ENCODE results near the gene TRIM2.

Gene TRIM2

DNA sequence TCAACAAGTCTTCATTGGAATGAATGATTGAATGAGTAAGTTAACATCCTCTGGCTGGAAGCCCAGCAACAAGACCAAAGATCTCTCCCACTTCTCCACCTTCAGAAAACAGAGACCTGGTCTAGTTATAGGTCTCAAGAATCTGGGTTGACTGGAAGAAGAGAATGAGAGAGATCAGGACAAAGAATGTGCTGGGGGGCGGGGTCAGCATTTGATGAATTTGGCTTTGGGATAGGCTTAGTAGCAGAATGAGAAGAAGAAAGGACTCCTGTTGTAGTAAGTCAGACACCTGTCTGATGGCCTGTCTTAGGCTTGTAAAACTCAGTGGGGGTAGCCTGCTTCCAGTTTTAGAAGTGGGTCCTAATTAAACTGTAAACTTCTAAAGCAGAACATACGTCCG, 51.0 kb downstream of the TRIM2 start:
- no peak overlapping the region for H3K4me3 ChIP-seq
- H3K9me3 ChIP-seq = no peaks in the 10 kb centered on the region
- peaks cover 0 to 12% (median under 1%) of the 10 kb centered on the region in 4 donors for H3K4me1 ChIP-seq
- H3K27me3 ChIP-seq = no peaks in the 10 kb centered on the region
- H3K27ac ChIP-seq = no peak overlapping the region
- H3K36me3 ChIP-seq = no peaks in the 10 kb centered on the region
- TF ChIP-seq, protein P1, sequence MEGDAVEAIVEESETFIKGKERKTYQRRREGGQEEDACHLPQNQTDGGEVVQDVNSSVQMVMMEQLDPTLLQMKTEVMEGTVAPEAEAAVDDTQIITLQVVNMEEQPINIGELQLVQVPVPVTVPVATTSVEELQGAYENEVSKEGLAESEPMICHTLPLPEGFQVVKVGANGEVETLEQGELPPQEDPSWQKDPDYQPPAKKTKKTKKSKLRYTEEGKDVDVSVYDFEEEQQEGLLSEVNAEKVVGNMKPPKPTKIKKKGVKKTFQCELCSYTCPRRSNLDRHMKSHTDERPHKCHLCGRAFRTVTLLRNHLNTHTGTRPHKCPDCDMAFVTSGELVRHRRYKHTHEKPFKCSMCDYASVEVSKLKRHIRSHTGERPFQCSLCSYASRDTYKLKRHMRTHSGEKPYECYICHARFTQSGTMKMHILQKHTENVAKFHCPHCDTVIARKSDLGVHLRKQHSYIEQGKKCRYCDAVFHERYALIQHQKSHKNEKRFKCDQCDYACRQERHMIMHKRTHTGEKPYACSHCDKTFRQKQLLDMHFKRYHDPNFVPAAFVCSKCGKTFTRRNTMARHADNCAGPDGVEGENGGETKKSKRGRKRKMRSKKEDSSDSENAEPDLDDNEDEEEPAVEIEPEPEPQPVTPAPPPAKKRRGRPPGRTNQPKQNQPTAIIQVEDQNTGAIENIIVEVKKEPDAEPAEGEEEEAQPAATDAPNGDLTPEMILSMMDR (IDR thresholded peaks at IDR 0.05) = no peak
- intact Hi-C loops (cut with DNase I; ENCODE audit: low total_unique reads) = no loop called here
- DNase-seq = no peak

DNA sequence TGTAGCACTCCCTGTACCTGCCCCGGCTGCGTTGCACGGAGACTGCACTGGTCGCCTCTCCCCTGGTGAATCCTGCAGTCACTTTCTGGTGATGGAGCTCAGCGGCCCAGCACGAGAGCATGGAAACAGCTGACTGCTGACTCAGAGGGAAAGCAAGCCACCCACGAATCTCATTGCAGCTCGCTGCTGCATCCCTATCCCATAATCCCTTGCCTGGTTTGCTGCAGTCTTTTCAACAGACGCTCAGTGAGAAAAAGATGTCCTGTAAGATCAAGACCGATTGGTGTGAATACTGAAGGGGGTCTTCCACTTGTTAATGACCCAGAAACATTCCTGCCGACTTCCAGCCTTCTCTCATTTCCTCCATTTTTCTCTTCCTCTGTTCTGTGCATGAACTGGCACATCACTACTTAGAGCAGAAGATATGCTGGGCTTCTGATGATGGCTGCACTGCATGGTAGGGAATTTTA, 52.9 kb downstream of the TRIM2 start:
- peak in 1 of 2 donors; percentile 69 for DNase-seq
- peaks cover 0 to 12% (median 0%) of the 10 kb centered on the region in 4 donors for H3K4me1 ChIP-seq

DNA sequence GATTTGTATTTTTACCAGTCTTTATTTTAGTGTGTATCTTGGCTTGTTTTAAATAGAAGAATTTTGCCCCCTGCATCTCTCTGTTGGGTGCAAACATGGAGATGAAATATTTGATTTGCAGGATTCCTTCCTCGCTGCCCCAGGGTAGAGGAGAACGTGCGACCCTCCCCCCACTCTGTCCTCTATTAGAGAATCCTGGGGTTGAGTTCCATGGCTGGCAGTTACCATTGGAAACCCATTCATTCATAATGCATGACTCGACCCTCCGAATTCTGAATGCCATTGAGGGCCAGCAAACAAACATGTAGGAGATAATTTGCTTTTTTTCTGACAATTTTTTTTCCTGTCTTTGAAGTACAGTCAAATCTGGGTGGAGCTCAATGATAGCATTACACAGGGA, 53.7 kb downstream of the TRIM2 start:
- H3K27ac ChIP-seq = no peak overlapping the region
- DNase-seq = no peak
- no peaks in the 10 kb centered on the region for H3K36me3 ChIP-seq
- intact Hi-C loops (cut with DNase I; ENCODE audit: low total_unique reads) = no loop called here
- no peaks in the 10 kb centered on the region for H3K27me3 ChIP-seq
- no peak overlapping the region for H3K4me3 ChIP-seq
- TF ChIP-seq, protein P1 (IDR thresholded peaks at IDR 0.05) = no peak
- H3K4me1 ChIP-seq = peaks cover 0 to 12% (median 0%) of the 10 kb centered on the region in 4 donors
- H3K9me3 ChIP-seq = peaks cover 0 to 5% (median 0%) of the 10 kb centered on the region in 3 donors

More for the DNA sequence above, 52.9 kb downstream of the TRIM2 start:
- intact Hi-C loops (cut with DNase I; ENCODE audit: low total_unique reads) = no loop called here
- Histone ChIP-seq H3K27me3 (no peaks in the 10 kb centered on the region), H3K36me3 (no peaks in the 10 kb centered on the region), H3K4me3 (peak overlapping the region; percentile 12 to 29), H3K9me3 (peaks cover 0 to 5% (median 0%) of the 10 kb centered on the region in 3 donors), H3K27ac (peak overlapping the region in 1 of 2 donors; percentile 15)
- TF ChIP-seq, protein P1 (IDR thresholded peaks at IDR 0.05) = no peak

DNA sequence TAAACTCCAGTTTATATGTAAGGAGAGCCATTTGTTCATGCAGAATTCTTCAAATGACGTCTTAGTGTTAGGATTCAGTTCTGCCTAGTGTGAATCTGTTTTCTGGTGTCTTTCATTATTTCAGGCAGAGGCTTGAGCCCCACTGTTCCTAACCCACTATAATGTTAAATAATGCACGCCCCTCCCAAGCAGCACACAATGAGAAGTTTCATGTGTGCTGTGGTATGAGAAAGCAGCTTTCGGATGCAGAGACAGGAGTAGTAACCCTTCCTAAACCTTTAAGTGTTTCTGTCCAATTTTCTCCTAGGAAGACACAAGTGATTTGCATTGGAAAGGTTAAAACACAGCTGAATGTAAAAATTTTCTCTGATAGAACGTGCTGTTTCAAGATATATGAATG, 54.5 kb downstream of the TRIM2 start:
- H3K27ac ChIP-seq = no peak overlapping the region
- H3K4me1 ChIP-seq = peaks cover 0 to 12% (median 0%) of the 10 kb centered on the region in 4 donors
- H3K27me3 ChIP-seq = no peaks in the 10 kb centered on the region

DNA sequence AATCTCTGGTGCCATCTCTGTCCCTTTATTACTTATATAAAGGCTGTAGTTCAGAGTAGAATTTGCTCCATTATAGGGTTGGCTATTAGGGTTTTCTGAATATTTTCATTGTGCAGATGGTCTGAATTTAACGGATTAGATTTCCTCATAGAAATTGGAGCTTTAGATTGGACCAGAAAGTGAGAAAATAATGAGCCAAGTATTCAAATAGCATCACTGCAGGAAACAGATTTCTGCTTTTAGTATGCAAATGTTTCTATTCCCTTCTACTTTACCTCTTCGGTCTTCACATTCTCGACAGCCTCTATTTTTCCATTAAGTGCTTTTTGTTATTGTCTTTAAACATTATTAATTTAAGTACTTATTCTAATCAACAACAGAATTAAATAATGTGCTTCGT, 55.4 kb downstream of the TRIM2 start:
- intact Hi-C loops (cut with DNase I; ENCODE audit: low total_unique reads) = no loop called here
- DNase-seq = no peak
- H3K4me3 ChIP-seq = no peak overlapping the region

More for the DNA sequence above, 54.5 kb downstream of the TRIM2 start:
- TF ChIP-seq, protein P1 (IDR thresholded peaks at IDR 0.05) = no peak
- peaks cover 0 to 5% (median 0%) of the 10 kb centered on the region in 3 donors for H3K9me3 ChIP-seq
- intact Hi-C loops (cut with DNase I; ENCODE audit: low total_unique reads) = no loop called here
- no peak overlapping the region for H3K4me3 ChIP-seq
- no peak for DNase-seq
- no peaks in the 10 kb centered on the region for H3K36me3 ChIP-seq

More for the DNA sequence above, 55.4 kb downstream of the TRIM2 start:
- TF ChIP-seq, protein P1 (IDR thresholded peaks at IDR 0.05) = no peak
- Histone ChIP-seq H3K27ac (no peak overlapping the region), H3K27me3 (no peaks in the 10 kb centered on the region), H3K9me3 (peaks cover 0 to 5% (median 0%) of the 10 kb centered on the region in 3 donors), H3K36me3 (no peaks in the 10 kb centered on the region), H3K4me1 (peaks cover 0 to 12% (median 0%) of the 10 kb centered on the region in 4 donors)

Measured in tibial artery (tissue), 4 donors.